Neural crest cell (in vitro differentiated cells): ENCODE results near the gene RIMS1. TPM values are rescaled to one million over a fixed set of nuclear protein-coding genes. Genes with fewer than 3 reads are reported as not detected.
A peak's percentile ranks its signal among the peaks of the same experiment; 100 is the strongest.

Experiments
- DNase-seq: peaks from one replicate; pipeline ENCODE4 v3.0.0; 2021; ENCODE audit warnings: low read depth, mixed read lengths, low spot score
- H3K27ac Mint-ChIP-seq: one replicate; pipeline ENCODE4 v1.8.0; 2021; ENCODE audit warnings: mild to moderate bottlenecking, mixed read lengths; ENCODE audit not compliant: unreplicated experiment
- H3K27me3 Mint-ChIP-seq: 2 replicates; pipeline ENCODE4 v1.8.0; 2021; ENCODE audit warnings: low read depth, mild to moderate bottlenecking, mixed read lengths
- H3K36me3 Mint-ChIP-seq: 2 replicates; pipeline ENCODE4 v1.8.0; 2021; ENCODE audit warnings: low read depth, mild to moderate bottlenecking, mixed read lengths
- H3K4me1 Mint-ChIP-seq: 2 replicates; pipeline ENCODE4 v1.8.0; 2021; ENCODE audit warnings: mixed read lengths
- H3K4me3 Mint-ChIP-seq: one replicate; pipeline ENCODE4 v1.8.0; 2021; ENCODE audit warnings: mild to moderate bottlenecking, mixed read lengths
- H3K9me3 Mint-ChIP-seq: 2 replicates; pipeline ENCODE4 v1.8.0; 2021; ENCODE audit warnings: mixed read lengths
- CTCF ChIP-seq: fragments of 200-600 bp; sonication (generic); conservative IDR thresholded peaks from 2 replicates; pipeline ENCODE4 v1.5.0; 2021; ENCODE audit warnings: antibody characterized with exemption, mild to moderate bottlenecking
- total RNA-seq: library from RNA; stranded (reverse); gene quantifications from 2 replicates; pipeline ENCODE4 v1.2.1, GENCODE V29; 2021

The RIMS1 gene
- total RNA-seq, 1 donor from 2014 or later = 4.5 TPM

DNA sequence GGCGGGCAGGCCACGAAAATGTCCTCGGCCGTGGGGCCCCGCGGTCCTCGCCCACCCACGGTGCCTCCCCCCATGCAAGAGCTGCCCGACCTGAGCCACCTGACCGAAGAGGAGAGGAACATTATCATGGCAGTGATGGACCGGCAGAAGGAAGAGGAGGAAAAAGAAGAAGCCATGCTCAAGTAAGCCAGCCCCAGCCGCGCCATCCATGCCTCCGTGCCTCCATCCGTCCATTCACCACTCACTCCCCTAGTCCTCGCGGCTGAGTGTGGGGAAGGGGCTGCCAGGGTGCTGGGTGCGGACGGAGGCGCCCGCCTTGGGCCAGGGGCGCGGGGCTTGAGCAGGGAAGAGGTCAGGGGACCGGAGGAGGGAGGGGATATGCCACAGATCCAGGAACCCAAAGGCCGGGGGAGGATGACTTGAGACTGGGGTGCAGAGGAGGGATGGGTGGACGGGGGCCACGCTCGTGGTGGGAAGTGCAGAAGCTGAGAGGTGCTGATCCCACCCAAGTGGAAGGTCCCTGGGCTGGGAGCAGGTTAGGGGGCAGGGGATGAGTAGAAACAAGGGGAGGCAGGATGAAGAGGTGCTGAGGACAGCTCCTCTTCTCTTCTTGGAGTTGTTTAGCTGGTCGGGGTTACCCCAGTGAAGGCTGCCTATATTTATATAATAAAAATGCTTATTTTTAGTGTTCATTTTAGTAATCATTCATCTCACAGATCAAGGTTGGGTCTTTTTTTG is 825 bp downstream of the RIMS1 start:
- Mint-ChIP-seq H3K36me3 (no peaks in the 10 kb centered on the region), H3K4me1 (peaks cover 7% of the 10 kb centered on the region), H3K9me3 (no peaks in the 10 kb centered on the region), H3K27me3 (peaks cover 60% of the 10 kb centered on the region), H3K4me3 (peak overlapping the region; percentile 91), H3K27ac (peak overlapping the region; percentile 92)
- no peak for TF ChIP-seq CTCF
- peak; percentile 5 for DNase-seq

GRCh38 chr6:71887744-71888230 is 1.4 kb downstream of the RIMS1 start:
- H3K36me3 Mint-ChIP-seq = no peaks in the 10 kb centered on the region
- H3K4me1 Mint-ChIP-seq = peaks cover 7% of the 10 kb centered on the region
- TF ChIP-seq CTCF = no peak
- H3K4me3 Mint-ChIP-seq = peak overlapping the region; percentile 91
- no peak for DNase-seq
- H3K27me3 Mint-ChIP-seq = peaks cover 58% of the 10 kb centered on the region
- no peaks in the 10 kb centered on the region for H3K9me3 Mint-ChIP-seq
- no peak overlapping the region for H3K27ac Mint-ChIP-seq

DNA sequence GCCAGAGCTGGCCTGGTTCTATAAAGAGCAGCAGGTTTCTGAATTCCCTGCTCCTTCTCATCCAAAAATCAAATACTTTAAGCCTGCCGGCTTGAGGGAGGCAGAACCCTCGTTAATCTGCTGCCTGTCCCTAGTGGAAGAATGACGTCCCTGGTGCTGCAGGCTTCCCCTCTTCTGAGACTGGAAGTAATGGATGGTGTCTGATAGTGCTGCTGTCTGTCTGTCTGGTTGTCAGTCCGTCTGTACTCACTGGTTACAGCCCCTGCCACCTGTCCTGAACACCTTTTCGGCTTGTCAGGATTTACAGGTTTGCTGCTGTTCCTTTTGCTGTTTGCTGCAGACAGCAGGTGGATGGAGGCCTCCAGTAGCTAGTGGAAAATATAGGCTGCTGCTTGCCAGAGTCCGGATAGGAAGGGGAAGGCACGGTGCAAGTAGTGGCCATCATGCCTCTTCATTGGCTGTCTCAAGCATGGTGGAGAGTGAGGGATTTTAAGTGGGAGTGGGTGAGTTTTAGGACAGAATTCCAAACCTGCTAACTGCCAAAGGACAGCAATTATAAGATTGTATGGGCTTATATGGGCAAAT is 2.5 kb downstream of the RIMS1 start:
- peaks cover 7% of the 10 kb centered on the region for H3K4me1 Mint-ChIP-seq
- DNase-seq = no peak
- H3K4me3 Mint-ChIP-seq = peak overlapping the region; percentile 91
- no peak for TF ChIP-seq CTCF
- no peaks in the 10 kb centered on the region for H3K36me3 Mint-ChIP-seq
- H3K9me3 Mint-ChIP-seq = no peaks in the 10 kb centered on the region
- H3K27ac Mint-ChIP-seq = no peak overlapping the region
- peaks cover 48% of the 10 kb centered on the region for H3K27me3 Mint-ChIP-seq

GRCh38 chr6:71889366-71889765 is 3.0 kb downstream of the RIMS1 start:
- peak overlapping the region; percentile 91 for H3K4me3 Mint-ChIP-seq

DNA sequence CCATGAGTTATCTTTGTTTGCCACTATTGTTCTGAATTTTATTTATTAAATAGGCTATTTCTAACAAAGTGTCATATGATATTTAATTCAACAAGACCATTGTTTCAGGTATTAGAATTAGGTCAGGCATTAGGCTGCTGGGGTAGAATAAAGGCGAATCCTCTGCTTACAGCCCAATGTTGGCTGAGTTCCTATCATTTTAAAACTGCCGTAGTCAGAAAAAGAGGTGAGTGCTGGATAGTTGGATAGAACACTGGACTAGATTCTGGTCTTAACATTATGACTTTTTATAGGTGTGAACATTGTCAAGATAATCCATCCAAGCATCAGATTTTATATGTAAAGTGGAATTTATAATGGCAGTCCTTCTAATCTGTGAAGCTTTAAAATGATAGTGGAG is 6.3 kb downstream of the RIMS1 start:
- Mint-ChIP-seq H3K27ac (no peak overlapping the region), H3K27me3 (peaks cover 21% of the 10 kb centered on the region), H3K4me1 (no peaks in the 10 kb centered on the region), H3K4me3 (no peak overlapping the region), H3K36me3 (no peaks in the 10 kb centered on the region), H3K9me3 (no peaks in the 10 kb centered on the region)
- no peak for DNase-seq
- no peak for TF ChIP-seq CTCF

More at GRCh38 chr6:71889366-71889765, 3.0 kb downstream of the RIMS1 start:
- no peak overlapping the region for H3K27ac Mint-ChIP-seq
- H3K36me3 Mint-ChIP-seq = no peaks in the 10 kb centered on the region
- no peaks in the 10 kb centered on the region for H3K9me3 Mint-ChIP-seq
- H3K4me1 Mint-ChIP-seq = peaks cover 7% of the 10 kb centered on the region
- peaks cover 44% of the 10 kb centered on the region for H3K27me3 Mint-ChIP-seq
- no peak for TF ChIP-seq CTCF
- DNase-seq = no peak
